SK-N-SH (cell line): ENCODE results near the gene SCT. TPM values are rescaled to one million over a fixed set of nuclear protein-coding genes. Genes with fewer than 3 reads are reported as not detected.

Source experiments
- CTCF ChIA-PET: fragments of 300-600, 350-600 bp; formaldehyde crosslinking; extraction: SDS; loops from one replicate; lab custom pipeline; 2021; lab: Yijun Ruan, JAX
- POLR2A ChIA-PET: fragments of 350-600 bp; sonication (Branson Sonifier 250); formaldehyde crosslinking; extraction: SDS; loops from one replicate; lab custom pipeline; 2020; ENCODE audit warnings: antibody characterized with exemption, inconsistent platforms; lab: Yijun Ruan, JAX
- DNase-seq: peaks from one replicate; pipeline ENCODE4 v3.0.0; 2012
- H2AFZ ChIP-seq: fragments of 200-600 bp; sonication (generic); 2 replicates; pipeline ENCODE4 v1.8.1; 2016; ENCODE audit warnings: antibody characterized with exemption, mild to moderate bottlenecking, low read depth
- H3F3A ChIP-seq: fragments of 200-600 bp; sonication (generic); replicated peaks from 2 replicates; pipeline ENCODE3; 2016; ENCODE audit warnings: antibody characterized with exemption, mild to moderate bottlenecking; ENCODE audit not compliant: insufficient read depth
- H3K27ac ChIP-seq, 2 experiments: fragments of 200-500 bp in 1 of 2; fragments of 200-600 bp in 1 of 2; sonication (Bioruptor generic) in 1 of 2; sonication (generic), shearing (Covaris generic) in 1 of 2; 2 replicates each; pipeline versions ENCODE4 v1.5.1 to v1.6.1; 2014 to 2016; ENCODE audit warnings: low read depth in 2 of 2, inconsistent platforms in 1 of 2, low read length in 1 of 2, mild to moderate bottlenecking in 1 of 2, mixed read lengths in 1 of 2
- H3K27me3 ChIP-seq: fragments of 200-600 bp; sonication (generic), shearing (Covaris generic); 2 replicates; pipeline ENCODE4 v1.6.1; 2016; ENCODE audit warnings: mixed run types; ENCODE audit not compliant: insufficient read depth
- H3K36me3 ChIP-seq, 2 experiments: fragments of 200-500 bp in 1 of 2; fragments of 200-600 bp in 1 of 2; sonication (Bioruptor generic) in 1 of 2; sonication (generic) in 1 of 2; replicated peaks in 1 of 2; 2 replicates each; pipeline versions ENCODE3 to v1.5.1; 2014 to 2016; ENCODE audit warnings: low read length in 1 of 2, mild to moderate bottlenecking in 1 of 2; ENCODE audit not compliant: insufficient read depth in 2 of 2, control insufficient read depth in 1 of 2
- H3K4me1 ChIP-seq, 2 experiments: fragments of 200-500 bp in 1 of 2; fragments of 200-600 bp in 1 of 2; sonication (Bioruptor generic) in 1 of 2; sonication (generic), shearing (Covaris generic) in 1 of 2; 2 replicates each; pipeline versions ENCODE4 v1.5.1 to v1.6.1; 2014 to 2016; ENCODE audit warnings: low read depth in 1 of 2, low read length in 1 of 2, mixed run types in 1 of 2; ENCODE audit not compliant: insufficient read depth in 2 of 2, control insufficient read depth in 1 of 2
- H3K4me2 ChIP-seq: fragments of 200-600 bp; sonication (generic), shearing (Covaris generic); 2 replicates; pipeline ENCODE4 v1.6.1; 2017; ENCODE audit warnings: mixed run types
- H3K4me3 ChIP-seq, 2 experiments: fragments of 200-500 bp in 1 of 2; fragments of 200-600 bp in 1 of 2; sonication (Bioruptor generic) in 1 of 2; sonication (generic), shearing (Covaris generic) in 1 of 2; 2 replicates each; pipeline versions ENCODE4 v1.5.1 to v1.8.1; 2014 to 2016; ENCODE audit warnings: low read depth in 2 of 2, inconsistent platforms in 1 of 2, low read length in 1 of 2, mild to moderate bottlenecking in 1 of 2, mixed read lengths in 1 of 2, moderate library complexity in 1 of 2
- H3K79me2 ChIP-seq: fragments of 200-600 bp; sonication (generic); 2 replicates; pipeline ENCODE4 v1.8.1; 2017; ENCODE audit warnings: mild to moderate bottlenecking; ENCODE audit not compliant: insufficient read depth
- H3K9ac ChIP-seq: fragments of 200-600 bp; sonication (generic); 2 replicates; pipeline ENCODE4 v1.6.1; 2017; ENCODE audit warnings: mixed run types
- H3K9me2 ChIP-seq: fragments of 200-600 bp; sonication (generic); 2 replicates; pipeline ENCODE4 v1.6.1; 2017; ENCODE audit warnings: mixed run types
- H3K9me3 ChIP-seq: fragments of 200-600 bp; sonication (generic); 2 replicates; pipeline ENCODE4 v1.6.1; 2017; ENCODE audit warnings: mixed run types, mild to moderate bottlenecking, moderate library complexity
- H4K20me1 ChIP-seq: fragments of 200-600 bp; sonication (generic); 2 replicates; pipeline ENCODE4 v1.6.1; 2017; ENCODE audit warnings: mild to moderate bottlenecking, mixed run types; ENCODE audit not compliant: insufficient read depth
- CHD2 ChIP-seq: fragments of 150-350 bp; IDR thresholded peaks from 2 replicates; pipeline ENCODE4 v1.6.1; 2018; ENCODE audit warnings: low read length; ENCODE audit not compliant: partially characterized antibody
- EP300 ChIP-seq, 2 experiments: IDR thresholded peaks; 2 replicates each; pipeline versions ENCODE4 v1.4.0 to v1.6.1; 2012; ENCODE audit warnings: borderline replicate concordance in 1 of 2, low read depth in 1 of 2, low read length in 1 of 2
- FOXJ3 ChIP-seq: sonication (generic); formaldehyde crosslinking; IDR thresholded peaks from 2 replicates; pipeline ENCODE4 v1.5.1; 2020; ENCODE audit warnings: mild to moderate bottlenecking, missing genetic modification reagents
- FOXM1 ChIP-seq: IDR thresholded peaks from 2 replicates; pipeline ENCODE4 v1.4.0; 2012; ENCODE audit warnings: low read depth, mild to moderate bottlenecking
- GABPA ChIP-seq: IDR thresholded peaks from 2 replicates; pipeline ENCODE4 v1.4.0; 2012; ENCODE audit warnings: low read depth, mild to moderate bottlenecking
- GATA2 ChIP-seq: sonication (generic); formaldehyde crosslinking; IDR thresholded peaks from 2 replicates; pipeline ENCODE4 v1.5.0; 2020; ENCODE audit warnings: mild to moderate bottlenecking, missing genetic modification reagents
- MEF2A ChIP-seq: IDR thresholded peaks from 2 replicates; pipeline ENCODE4 v1.4.0; 2012; ENCODE audit warnings: low read depth, borderline replicate concordance
- POLR2AphosphoS5 ChIP-seq: IDR thresholded peaks from 2 replicates; pipeline ENCODE4 v1.6.1; 2012; ENCODE audit warnings: low read depth, low read length
- RCOR1 ChIP-seq: fragments of 150-350 bp; IDR thresholded peaks from 2 replicates; pipeline ENCODE4 v1.6.1; 2017; ENCODE audit warnings: antibody characterized with exemption, low read length
- SMC3 ChIP-seq: IDR thresholded peaks from 2 replicates; pipeline ENCODE4 v1.6.1; 2012; ENCODE audit warnings: low read depth, low read length, improper control_type of control experiment
- TAF1 ChIP-seq: IDR thresholded peaks from 2 replicates; pipeline ENCODE4 v1.6.1; 2012; ENCODE audit warnings: low read depth, mild to moderate bottlenecking, low read length, moderate library complexity, borderline replicate concordance
- WGBS: methylation state at CpG from one replicate; pipeline ENCODE4 v1.1.6; 2017; ENCODE audit warnings: low lambda C conversion rate; 5-methylcytosine and 5-hydroxymethylcytosine counted together
- polyA plus RNA-seq, 3 experiments: library from polyadenylated mRNA; depleted of rRNA; stranded (reverse); fragments of >200 nt; gene quantifications; 2 replicates each; pipeline ENCODE4 v1.2.3, GENCODE V29; 2012
- TF ChIP-seq, protein P1 (sequence below): fragments of 200-600 bp; sonication (generic); IDR thresholded peaks from 2 replicates; pipeline ENCODE4 v1.6.1; 2017; ENCODE audit warnings: antibody characterized with exemption, mild to moderate bottlenecking, moderate library complexity
- TF ChIP-seq, protein P2 (sequence below): IDR thresholded peaks from 2 replicates; pipeline ENCODE4 v1.4.0; 2012; ENCODE audit warnings: low read depth, borderline replicate concordance
- TF ChIP-seq, protein P3 (sequence below): fragments of 150-350 bp; IDR thresholded peaks from 2 replicates; pipeline ENCODE4 v1.6.1; 2016; ENCODE audit warnings: mild to moderate bottlenecking, low read depth, low read length

SCT gene
- polyA plus RNA-seq, 1 of the 3 experiments (the other 2 are of a cell fraction), result not detected

DNA sequence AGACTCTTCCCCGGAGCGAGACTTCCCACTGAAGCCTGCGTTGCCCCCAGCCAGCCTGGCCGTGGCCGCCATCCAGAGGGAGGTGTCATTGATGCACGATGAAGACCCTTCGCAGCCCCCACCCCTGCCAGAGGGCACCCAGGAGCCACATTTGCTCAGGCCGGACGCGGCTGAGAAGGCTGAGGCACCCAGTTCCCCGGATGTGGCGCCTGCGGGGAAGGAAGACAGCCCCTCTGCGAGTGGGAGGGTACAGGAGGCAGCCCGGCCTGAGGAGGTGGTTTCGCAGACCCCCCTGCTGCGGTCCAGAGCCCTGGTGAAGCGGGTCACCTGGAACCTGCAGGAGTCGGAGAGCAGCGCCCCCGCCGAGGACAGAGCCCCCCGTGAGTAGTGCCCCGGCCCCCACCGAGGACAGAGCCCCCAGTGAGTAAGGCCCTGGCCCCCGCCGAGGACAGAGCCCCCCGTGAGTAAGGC is 17.6 kb downstream of the SCT start (continued):
- TF ChIP-seq RCOR1, result no peak
- TF ChIP-seq, protein P1, sequence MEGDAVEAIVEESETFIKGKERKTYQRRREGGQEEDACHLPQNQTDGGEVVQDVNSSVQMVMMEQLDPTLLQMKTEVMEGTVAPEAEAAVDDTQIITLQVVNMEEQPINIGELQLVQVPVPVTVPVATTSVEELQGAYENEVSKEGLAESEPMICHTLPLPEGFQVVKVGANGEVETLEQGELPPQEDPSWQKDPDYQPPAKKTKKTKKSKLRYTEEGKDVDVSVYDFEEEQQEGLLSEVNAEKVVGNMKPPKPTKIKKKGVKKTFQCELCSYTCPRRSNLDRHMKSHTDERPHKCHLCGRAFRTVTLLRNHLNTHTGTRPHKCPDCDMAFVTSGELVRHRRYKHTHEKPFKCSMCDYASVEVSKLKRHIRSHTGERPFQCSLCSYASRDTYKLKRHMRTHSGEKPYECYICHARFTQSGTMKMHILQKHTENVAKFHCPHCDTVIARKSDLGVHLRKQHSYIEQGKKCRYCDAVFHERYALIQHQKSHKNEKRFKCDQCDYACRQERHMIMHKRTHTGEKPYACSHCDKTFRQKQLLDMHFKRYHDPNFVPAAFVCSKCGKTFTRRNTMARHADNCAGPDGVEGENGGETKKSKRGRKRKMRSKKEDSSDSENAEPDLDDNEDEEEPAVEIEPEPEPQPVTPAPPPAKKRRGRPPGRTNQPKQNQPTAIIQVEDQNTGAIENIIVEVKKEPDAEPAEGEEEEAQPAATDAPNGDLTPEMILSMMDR, result no peak

DNA sequence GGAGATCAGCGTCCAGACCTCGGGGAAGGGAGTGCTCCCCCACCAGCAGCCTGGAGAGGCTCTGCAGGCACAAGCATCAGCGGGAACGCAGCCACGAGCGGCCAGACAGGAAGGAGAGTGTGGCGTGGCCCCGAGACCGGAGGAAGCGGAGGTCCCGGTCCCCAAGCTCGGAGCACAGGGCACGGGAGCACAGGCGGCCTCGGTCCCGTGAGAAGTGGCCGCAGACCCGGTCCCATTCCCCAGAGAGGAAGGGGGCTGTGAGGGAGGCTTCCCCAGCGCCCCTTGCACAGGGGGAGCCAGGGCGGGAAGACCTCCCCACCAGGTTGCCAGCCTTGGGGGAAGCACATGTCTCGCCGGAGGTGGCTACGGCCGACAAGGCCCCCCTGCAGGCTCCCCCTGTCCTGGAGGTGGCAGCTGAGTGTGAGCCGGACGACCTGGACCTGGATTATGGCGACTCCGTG is 18.2 kb downstream of the SCT start:
- WGBS, result 95% methylated on average over 18 of the region's 28 CpGs

DNA sequence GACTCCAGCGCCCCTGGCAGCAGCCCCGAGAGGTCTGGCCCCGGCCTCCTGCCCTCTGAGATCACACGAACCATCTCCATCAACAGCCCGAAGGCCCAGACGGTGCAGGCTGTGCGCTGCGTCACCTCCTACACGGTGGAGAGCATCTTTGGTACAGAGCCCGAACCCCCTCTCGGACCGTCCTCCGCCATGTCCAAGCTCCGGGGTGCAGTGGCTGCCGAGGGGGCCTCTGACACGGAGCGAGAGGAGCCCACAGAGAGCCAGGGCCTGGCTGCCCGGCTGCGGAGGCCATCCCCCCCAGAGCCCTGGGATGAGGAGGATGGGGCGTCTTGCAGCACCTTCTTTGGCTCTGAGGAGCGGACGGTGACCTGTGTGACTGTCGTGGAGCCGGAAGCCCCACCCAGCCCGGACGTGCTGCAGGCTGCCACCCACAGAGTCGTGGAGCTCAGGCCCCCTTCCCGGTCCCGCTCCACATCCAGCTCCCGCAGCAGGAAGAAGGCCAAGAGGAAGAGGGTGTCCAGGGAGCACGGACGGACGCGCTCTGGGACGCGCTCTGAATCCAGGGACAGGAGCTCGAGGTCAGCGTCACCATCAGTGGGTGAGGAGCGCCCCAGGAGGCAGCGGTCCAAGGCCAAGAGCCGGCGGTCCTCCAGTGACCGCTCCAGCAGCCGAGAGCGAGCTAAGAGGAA is 18.9 kb downstream of the SCT start:
- no peaks in the 10 kb centered on the region for H3K9me2 ChIP-seq
- H3K4me3 ChIP-seq, result no peak overlapping the region
- H3K9ac ChIP-seq, result no peak overlapping the region
- peaks cover 4 to 14% of the 10 kb centered on the region in 2 experiments; a peak in 1 of 4 replicates for H3K4me1 ChIP-seq
- DNase-seq, result no peak
- no peak overlapping the region for H3K27ac ChIP-seq
- H3K79me2 ChIP-seq, result peaks cover 10% of the 10 kb centered on the region; the same call in 1 of the 2 replicates
- H3K9me3 ChIP-seq, result no peaks in the 10 kb centered on the region
- WGBS, result 96% methylated on average over 28 of the region's 45 CpGs
- H3K27me3 ChIP-seq, result no peaks in the 10 kb centered on the region
- no peak overlapping the region for H3K4me2 ChIP-seq
- ChIA-PET CTCF (interaction anchor here (0.7 kb wide), 2 partner anchors 20 to 119 kb away, joined by 3 read pairs; no protein-coding TSS in a partner anchor), POLR2A (interaction anchor here (0.6 to 1.6 kb wide), 3 partner anchors 7 to 89 kb away, joined by 3 read pairs; partner anchors contain the start of gene IRF7)
- TF ChIP-seq, protein P1, result no peak
- TF ChIP-seq, protein P2, sequence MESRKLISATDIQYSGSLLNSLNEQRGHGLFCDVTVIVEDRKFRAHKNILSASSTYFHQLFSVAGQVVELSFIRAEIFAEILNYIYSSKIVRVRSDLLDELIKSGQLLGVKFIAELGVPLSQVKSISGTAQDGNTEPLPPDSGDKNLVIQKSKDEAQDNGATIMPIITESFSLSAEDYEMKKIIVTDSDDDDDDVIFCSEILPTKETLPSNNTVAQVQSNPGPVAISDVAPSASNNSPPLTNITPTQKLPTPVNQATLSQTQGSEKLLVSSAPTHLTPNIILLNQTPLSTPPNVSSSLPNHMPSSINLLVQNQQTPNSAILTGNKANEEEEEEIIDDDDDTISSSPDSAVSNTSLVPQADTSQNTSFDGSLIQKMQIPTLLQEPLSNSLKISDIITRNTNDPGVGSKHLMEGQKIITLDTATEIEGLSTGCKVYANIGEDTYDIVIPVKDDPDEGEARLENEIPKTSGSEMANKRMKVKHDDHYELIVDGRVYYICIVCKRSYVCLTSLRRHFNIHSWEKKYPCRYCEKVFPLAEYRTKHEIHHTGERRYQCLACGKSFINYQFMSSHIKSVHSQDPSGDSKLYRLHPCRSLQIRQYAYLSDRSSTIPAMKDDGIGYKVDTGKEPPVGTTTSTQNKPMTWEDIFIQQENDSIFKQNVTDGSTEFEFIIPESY, result no peak
- no peak for TF ChIP-seq GABPA
- TF ChIP-seq GATA2 (CRISPR knock-in tag), result no peak
- no peak for TF ChIP-seq MEF2A
- TF ChIP-seq FOXM1, result no peak
- peaks cover 26% of the 10 kb centered on the region for H4K20me1 ChIP-seq
- peaks cover 6% of the 10 kb centered on the region for H3F3A ChIP-seq
- H3K36me3 ChIP-seq, result peaks cover 42 to 90% of the 10 kb centered on the region in 2 experiments
- H2AFZ ChIP-seq, result no peak overlapping the region

More for the DNA sequence above, 18.2 kb downstream of the SCT start:
- peaks cover 4 to 14% of the 10 kb centered on the region in 2 experiments; a peak in 1 of 4 replicates for H3K4me1 ChIP-seq
- TF ChIP-seq FOXM1 (no peak), POLR2AphosphoS5 (no peak), FOXJ3 (CRISPR knock-in tag) (no peak), CHD2 (no peak), GATA2 (CRISPR knock-in tag) (no peak), SMC3 (no peak), TAF1 (no peak), MEF2A (no peak), EP300 (IDR thresholded peaks at IDR 0.05; ENCODE audit: borderline replicate concordance in 1 of 2, low read depth in 1 of 2, low read length in 1 of 2) (no peak)
- TF ChIP-seq, protein P3, sequence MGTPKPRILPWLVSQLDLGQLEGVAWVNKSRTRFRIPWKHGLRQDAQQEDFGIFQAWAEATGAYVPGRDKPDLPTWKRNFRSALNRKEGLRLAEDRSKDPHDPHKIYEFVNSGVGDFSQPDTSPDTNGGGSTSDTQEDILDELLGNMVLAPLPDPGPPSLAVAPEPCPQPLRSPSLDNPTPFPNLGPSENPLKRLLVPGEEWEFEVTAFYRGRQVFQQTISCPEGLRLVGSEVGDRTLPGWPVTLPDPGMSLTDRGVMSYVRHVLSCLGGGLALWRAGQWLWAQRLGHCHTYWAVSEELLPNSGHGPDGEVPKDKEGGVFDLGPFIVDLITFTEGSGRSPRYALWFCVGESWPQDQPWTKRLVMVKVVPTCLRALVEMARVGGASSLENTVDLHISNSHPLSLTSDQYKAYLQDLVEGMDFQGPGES, result no peak
- TF ChIP-seq, all 33 proteins: peak for 0
- ChIA-PET CTCF (interaction anchor here (0.7 kb wide), 1 partner anchor 19 kb away, joined by 3 read pairs; no protein-coding TSS in a partner anchor), POLR2A (interaction anchor here (1.2 kb wide), 1 partner anchor 23 kb away, joined by 3 read pairs; no protein-coding TSS in a partner anchor)
- Histone ChIP-seq H3K9me2 (no peaks in the 10 kb centered on the region), H3K4me3 (no peak overlapping the region), H3K27me3 (no peaks in the 10 kb centered on the region), H3K9me3 (no peaks in the 10 kb centered on the region), H3K9ac (no peak overlapping the region), H3K36me3 (peaks cover 38 to 91% of the 10 kb centered on the region in 2 experiments), H4K20me1 (peaks cover 29% of the 10 kb centered on the region), H3K4me2 (no peak overlapping the region), H3K79me2 (peaks cover 7% of the 10 kb centered on the region; the same call in 1 of the 2 replicates), H2AFZ (no peak overlapping the region), H3K27ac (no peak overlapping the region), H3F3A (peaks cover 6% of the 10 kb centered on the region)
- no peak for DNase-seq
